HG02884 (cell line): ENCODE measurements around the gene SNAI3.

ENCODE experiments used
- ATAC-seq: cut with Tn5 transposase; IDR thresholded peaks from one replicate; pipeline ENCODE4 v1.9.1; 2021; ENCODE audit warnings: mild to moderate bottlenecking, moderate library complexity; ENCODE audit not compliant: unreplicated experiment

Gene SNAI3

GRCh38 chr16:88636488-88637265 lies 49.6 kb downstream of the SNAI3 start:
- ATAC-seq = no peak

GRCh38 chr16:88635671-88636319 lies 50.5 kb downstream of the SNAI3 start:
- ATAC-seq = no peak

GRCh38 chr16:88634994-88635670 lies 51.2 kb downstream of the SNAI3 start:
- no peak for ATAC-seq

- ATAC-seq = no peak
Measured at GRCh38 chr16:88634141-88634993, 51.9 kb downstream of the SNAI3 start.

GRCh38 chr16:88633684-88634140 lies 52.6 kb downstream of the SNAI3 start:
- no peak for ATAC-seq

GRCh38 chr16:88632587-88632930 lies 53.7 kb downstream of the SNAI3 start:
- ATAC-seq = no peak

- no peak for ATAC-seq
Measured at GRCh38 chr16:88631920-88632586, 54.3 kb downstream of the SNAI3 start.

- no peak for ATAC-seq
Measured at GRCh38 chr16:88631384-88631783, 54.9 kb downstream of the SNAI3 start.

GRCh38 chr16:88630941-88631340 lies 55.4 kb downstream of the SNAI3 start:
- no peak for ATAC-seq

- no peak for ATAC-seq
Measured at GRCh38 chr16:88630433-88630832, 55.9 kb downstream of the SNAI3 start.

- ATAC-seq = no peak
Measured at GRCh38 chr16:88629835-88630234, 56.5 kb downstream of the SNAI3 start.

GRCh38 chr16:88628512-88628974 lies 57.8 kb downstream of the SNAI3 start:
- no peak for ATAC-seq
